ENCODE data around the gene ELK3. TPM values are rescaled to one million over a fixed set of nuclear protein-coding genes. Genes with fewer than 3 reads are reported as not detected.

ELK3 gene
- polyA plus RNA-seq, 1 of the 3 experiments (the other 2 are of a cell fraction) = 33.8 TPM

DNA sequence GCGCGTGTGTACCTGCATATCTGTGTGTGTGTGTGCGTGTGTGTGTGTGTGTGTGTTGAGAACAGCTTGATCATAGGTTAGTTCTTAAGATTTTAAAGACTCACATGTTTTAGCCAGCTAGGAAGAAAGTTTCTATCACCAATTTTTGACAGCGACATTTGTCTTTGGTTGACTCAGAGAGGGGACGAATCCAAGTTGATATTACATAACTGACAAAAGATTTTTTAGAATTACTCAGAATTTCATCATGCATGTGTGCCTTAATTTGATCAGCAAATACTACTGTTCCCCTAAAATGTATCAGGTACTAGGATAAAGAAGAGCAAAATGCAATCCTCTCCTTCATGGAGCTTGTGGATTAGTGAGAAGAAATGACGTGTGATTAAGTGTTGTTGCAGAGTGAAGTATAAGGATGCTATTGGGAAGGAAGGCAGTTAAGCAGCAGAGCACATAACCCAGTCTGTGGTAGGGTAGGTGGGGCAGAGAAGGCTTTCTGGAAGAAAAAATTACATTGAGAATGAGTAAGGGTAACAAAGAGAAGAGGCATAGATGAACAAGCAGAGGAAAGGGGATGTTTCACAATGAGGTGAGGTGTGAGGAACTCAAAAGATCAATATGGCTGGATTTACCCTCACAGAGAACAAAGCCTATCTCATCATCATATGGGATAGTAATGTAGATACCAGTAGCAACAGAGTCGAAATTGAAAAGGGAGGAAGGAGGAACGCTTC is 77.5 kb downstream of the ELK3 start (continued):
- TF ChIP-seq, protein P1, sequence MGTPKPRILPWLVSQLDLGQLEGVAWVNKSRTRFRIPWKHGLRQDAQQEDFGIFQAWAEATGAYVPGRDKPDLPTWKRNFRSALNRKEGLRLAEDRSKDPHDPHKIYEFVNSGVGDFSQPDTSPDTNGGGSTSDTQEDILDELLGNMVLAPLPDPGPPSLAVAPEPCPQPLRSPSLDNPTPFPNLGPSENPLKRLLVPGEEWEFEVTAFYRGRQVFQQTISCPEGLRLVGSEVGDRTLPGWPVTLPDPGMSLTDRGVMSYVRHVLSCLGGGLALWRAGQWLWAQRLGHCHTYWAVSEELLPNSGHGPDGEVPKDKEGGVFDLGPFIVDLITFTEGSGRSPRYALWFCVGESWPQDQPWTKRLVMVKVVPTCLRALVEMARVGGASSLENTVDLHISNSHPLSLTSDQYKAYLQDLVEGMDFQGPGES (IDR thresholded peaks at IDR 0.05; ENCODE audit: low read depth, low read length) = no peak
- no peak for TF ChIP-seq RAD21 (IDR thresholded peaks at IDR 0.05; ENCODE audit: low read length)
- TF ChIP-seq, protein P2, sequence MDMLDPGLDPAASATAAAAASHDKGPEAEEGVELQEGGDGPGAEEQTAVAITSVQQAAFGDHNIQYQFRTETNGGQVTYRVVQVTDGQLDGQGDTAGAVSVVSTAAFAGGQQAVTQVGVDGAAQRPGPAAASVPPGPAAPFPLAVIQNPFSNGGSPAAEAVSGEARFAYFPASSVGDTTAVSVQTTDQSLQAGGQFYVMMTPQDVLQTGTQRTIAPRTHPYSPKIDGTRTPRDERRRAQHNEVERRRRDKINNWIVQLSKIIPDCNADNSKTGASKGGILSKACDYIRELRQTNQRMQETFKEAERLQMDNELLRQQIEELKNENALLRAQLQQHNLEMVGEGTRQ (IDR thresholded peaks at IDR 0.05; ENCODE audit: borderline replicate concordance, low read depth, low read length) = no peak
- TF ChIP-seq FOXM1 (IDR thresholded peaks at IDR 0.05; ENCODE audit: low read depth) = no peak
- no peak for TF ChIP-seq TCF12 (IDR thresholded peaks at IDR 0.05)

DNA sequence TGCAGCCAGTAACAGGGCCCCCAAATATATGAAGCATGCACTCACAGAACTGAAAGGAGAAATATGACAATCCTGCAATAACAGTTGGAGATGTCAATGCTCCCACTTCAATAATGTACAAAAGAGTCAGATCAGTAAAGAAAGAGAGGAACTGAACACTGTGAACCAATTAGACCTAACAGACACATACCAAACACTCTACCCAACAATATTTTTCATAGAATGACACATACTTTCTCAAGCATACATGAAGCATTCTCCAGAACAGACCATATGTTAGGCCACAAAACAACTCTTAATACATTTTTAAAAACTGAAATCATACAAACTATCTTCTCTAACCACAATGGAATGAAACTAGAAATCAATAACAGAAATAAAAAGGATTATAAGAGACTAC is 80.2 kb downstream of the ELK3 start:
- Histone ChIP-seq H2AFZ (ENCODE audit: low read depth) (no peak overlapping the region), H3K4me2 (no peak overlapping the region), H3K9ac (no peak overlapping the region), H4K20me1 (ENCODE audit: insufficient read depth) (no peaks in the 10 kb centered on the region), H3K9me2 (no peaks in the 10 kb centered on the region), H3K36me3 (replicated peaks in 1 of 2; ENCODE audit: control insufficient read depth in 1 of 2, insufficient read depth in 2 of 2, low read length in 1 of 2) (peaks cover 29 to 77% of the 10 kb centered on the region in 2 experiments), H3K4me3 (ENCODE audit: low read depth in 2 of 2, low read length in 1 of 2) (no peak overlapping the region), H3K4me1 (ENCODE audit: control insufficient read depth in 1 of 2, insufficient read depth in 2 of 2, low read depth in 1 of 2, low read length in 1 of 2) (no peaks in the 10 kb centered on the region; a peak in 1 of 4 replicates), H3K79me2 (ENCODE audit: insufficient read depth) (peaks cover 41% of the 10 kb centered on the region; the same call in 1 of the 2 replicates), H3K9me3 (no peaks in the 10 kb centered on the region), H3K27ac (ENCODE audit: low read depth in 2 of 2, low read length in 1 of 2) (peak overlapping the region in 1 of 2 experiments; percentile 57; a peak in 2 of 4 replicates), H3F3A (replicated peaks; ENCODE audit: insufficient read depth) (peaks cover 46% of the 10 kb centered on the region), H3K27me3 (ENCODE audit: insufficient read depth) (no peaks in the 10 kb centered on the region)
- ChIA-PET POLR2A (no interaction called here), CTCF (no interaction called here)
- TF ChIP-seq YY1 (IDR thresholded peaks at IDR 0.05; ENCODE audit: low read depth) (no peak), FOSL2 (IDR thresholded peaks at IDR 0.05; ENCODE audit: borderline replicate concordance, low read depth) (peak; percentile 34; the same call in 1 of the 2 replicates), TAF1 (IDR thresholded peaks at IDR 0.05; ENCODE audit: borderline replicate concordance, low read depth, low read length) (no peak), JUND (IDR thresholded peaks at IDR 0.05) (no peak), MEF2A (IDR thresholded peaks at IDR 0.05; ENCODE audit: borderline replicate concordance, low read depth) (no peak), FOXM1 (IDR thresholded peaks at IDR 0.05; ENCODE audit: low read depth) (no peak), RXRA (IDR thresholded peaks at IDR 0.05; ENCODE audit: borderline replicate concordance, low read depth) (no peak), GABPA (IDR thresholded peaks at IDR 0.05; ENCODE audit: low read depth) (no peak), TCF12 (IDR thresholded peaks at IDR 0.05) (peak; percentile 65), GATA2 (CRISPR knock-in tag; IDR thresholded peaks at IDR 0.05) (no peak), ELF1 (IDR thresholded peaks at IDR 0.05) (no peak), EZH2phosphoT487 (IDR thresholded peaks at IDR 0.05; ENCODE audit: borderline replicate concordance, low read depth) (no peak)
- TF ChIP-seq, protein P3, sequence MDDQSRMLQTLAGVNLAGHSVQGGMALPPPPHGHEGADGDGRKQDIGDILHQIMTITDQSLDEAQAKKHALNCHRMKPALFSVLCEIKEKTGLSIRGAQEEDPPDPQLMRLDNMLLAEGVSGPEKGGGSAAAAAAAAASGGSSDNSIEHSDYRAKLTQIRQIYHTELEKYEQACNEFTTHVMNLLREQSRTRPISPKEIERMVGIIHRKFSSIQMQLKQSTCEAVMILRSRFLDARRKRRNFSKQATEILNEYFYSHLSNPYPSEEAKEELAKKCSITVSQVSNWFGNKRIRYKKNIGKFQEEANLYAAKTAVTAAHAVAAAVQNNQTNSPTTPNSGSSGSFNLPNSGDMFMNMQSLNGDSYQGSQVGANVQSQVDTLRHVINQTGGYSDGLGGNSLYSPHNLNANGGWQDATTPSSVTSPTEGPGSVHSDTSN (IDR thresholded peaks at IDR 0.05) = peak; percentile 39; the same call in 1 of the 2 replicates
- TF ChIP-seq, protein P4, sequence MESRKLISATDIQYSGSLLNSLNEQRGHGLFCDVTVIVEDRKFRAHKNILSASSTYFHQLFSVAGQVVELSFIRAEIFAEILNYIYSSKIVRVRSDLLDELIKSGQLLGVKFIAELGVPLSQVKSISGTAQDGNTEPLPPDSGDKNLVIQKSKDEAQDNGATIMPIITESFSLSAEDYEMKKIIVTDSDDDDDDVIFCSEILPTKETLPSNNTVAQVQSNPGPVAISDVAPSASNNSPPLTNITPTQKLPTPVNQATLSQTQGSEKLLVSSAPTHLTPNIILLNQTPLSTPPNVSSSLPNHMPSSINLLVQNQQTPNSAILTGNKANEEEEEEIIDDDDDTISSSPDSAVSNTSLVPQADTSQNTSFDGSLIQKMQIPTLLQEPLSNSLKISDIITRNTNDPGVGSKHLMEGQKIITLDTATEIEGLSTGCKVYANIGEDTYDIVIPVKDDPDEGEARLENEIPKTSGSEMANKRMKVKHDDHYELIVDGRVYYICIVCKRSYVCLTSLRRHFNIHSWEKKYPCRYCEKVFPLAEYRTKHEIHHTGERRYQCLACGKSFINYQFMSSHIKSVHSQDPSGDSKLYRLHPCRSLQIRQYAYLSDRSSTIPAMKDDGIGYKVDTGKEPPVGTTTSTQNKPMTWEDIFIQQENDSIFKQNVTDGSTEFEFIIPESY (IDR thresholded peaks at IDR 0.05; ENCODE audit: borderline replicate concordance, low read depth) = no peak
- TF ChIP-seq, protein P1 (IDR thresholded peaks at IDR 0.05; ENCODE audit: low read depth, low read length) = no peak
- TF ChIP-seq, protein P5, sequence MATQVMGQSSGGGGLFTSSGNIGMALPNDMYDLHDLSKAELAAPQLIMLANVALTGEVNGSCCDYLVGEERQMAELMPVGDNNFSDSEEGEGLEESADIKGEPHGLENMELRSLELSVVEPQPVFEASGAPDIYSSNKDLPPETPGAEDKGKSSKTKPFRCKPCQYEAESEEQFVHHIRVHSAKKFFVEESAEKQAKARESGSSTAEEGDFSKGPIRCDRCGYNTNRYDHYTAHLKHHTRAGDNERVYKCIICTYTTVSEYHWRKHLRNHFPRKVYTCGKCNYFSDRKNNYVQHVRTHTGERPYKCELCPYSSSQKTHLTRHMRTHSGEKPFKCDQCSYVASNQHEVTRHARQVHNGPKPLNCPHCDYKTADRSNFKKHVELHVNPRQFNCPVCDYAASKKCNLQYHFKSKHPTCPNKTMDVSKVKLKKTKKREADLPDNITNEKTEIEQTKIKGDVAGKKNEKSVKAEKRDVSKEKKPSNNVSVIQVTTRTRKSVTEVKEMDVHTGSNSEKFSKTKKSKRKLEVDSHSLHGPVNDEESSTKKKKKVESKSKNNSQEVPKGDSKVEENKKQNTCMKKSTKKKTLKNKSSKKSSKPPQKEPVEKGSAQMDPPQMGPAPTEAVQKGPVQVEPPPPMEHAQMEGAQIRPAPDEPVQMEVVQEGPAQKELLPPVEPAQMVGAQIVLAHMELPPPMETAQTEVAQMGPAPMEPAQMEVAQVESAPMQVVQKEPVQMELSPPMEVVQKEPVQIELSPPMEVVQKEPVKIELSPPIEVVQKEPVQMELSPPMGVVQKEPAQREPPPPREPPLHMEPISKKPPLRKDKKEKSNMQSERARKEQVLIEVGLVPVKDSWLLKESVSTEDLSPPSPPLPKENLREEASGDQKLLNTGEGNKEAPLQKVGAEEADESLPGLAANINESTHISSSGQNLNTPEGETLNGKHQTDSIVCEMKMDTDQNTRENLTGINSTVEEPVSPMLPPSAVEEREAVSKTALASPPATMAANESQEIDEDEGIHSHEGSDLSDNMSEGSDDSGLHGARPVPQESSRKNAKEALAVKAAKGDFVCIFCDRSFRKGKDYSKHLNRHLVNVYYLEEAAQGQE (IDR thresholded peaks at IDR 0.05; ENCODE audit: low read depth, low read length) = no peak
- TF ChIP-seq, protein P6, sequence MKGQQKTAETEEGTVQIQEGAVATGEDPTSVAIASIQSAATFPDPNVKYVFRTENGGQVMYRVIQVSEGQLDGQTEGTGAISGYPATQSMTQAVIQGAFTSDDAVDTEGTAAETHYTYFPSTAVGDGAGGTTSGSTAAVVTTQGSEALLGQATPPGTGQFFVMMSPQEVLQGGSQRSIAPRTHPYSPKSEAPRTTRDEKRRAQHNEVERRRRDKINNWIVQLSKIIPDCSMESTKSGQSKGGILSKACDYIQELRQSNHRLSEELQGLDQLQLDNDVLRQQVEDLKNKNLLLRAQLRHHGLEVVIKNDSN (IDR thresholded peaks at IDR 0.05; ENCODE audit: borderline replicate concordance, low read depth) = no peak
- DNase-seq = no peak

Measured in SK-N-SH (cell line).